ENCODE measurements around the gene ACTR2.
"Not testable (repeated sequence)": the region's sequence is repeated elsewhere in the genome, so short reads cannot be mapped to it uniquely, and the experiment has no call there.

ACTR2 gene

GRCh38 chr2:65231121-65231520 lies 3.5 kb downstream of the ACTR2 start:
- DNase-seq, result peak; percentile 62

- peak; percentile 75 for DNase-seq
Observed at GRCh38 chr2:65231892-65232477, 4.4 kb downstream of the ACTR2 start.

GRCh38 chr2:65232636-65233035 lies 5.0 kb downstream of the ACTR2 start:
- peak; percentile 85 for DNase-seq

- no peak for DNase-seq
Observed at GRCh38 chr2:65240657-65241056, 13.0 kb downstream of the ACTR2 start.

- not testable (repeated sequence) for DNase-seq
Observed at GRCh38 chr2:65244452-65244851, 16.8 kb downstream of the ACTR2 start.

GRCh38 chr2:65252640-65253039 lies 25.0 kb downstream of the ACTR2 start:
- no peak for DNase-seq

- no peak for DNase-seq
Observed at GRCh38 chr2:65255356-65255755, 27.7 kb downstream of the ACTR2 start.

- DNase-seq, result no peak
Observed at GRCh38 chr2:65256054-65256453, 28.4 kb downstream of the ACTR2 start.

GRCh38 chr2:65257866-65258265 lies 30.2 kb downstream of the ACTR2 start:
- DNase-seq, result not testable (repeated sequence)

- peak; percentile 25 for DNase-seq
Observed at GRCh38 chr2:65261676-65262075, 34.0 kb downstream of the ACTR2 start.

- DNase-seq, result peak; percentile 31
Observed at GRCh38 chr2:65263262-65263661, 35.6 kb downstream of the ACTR2 start.

- no peak for DNase-seq
Observed at GRCh38 chr2:65263986-65264385, 36.4 kb downstream of the ACTR2 start.

- peak; percentile 75 for DNase-seq
Observed at GRCh38 chr2:65264821-65265670, 37.4 kb downstream of the ACTR2 start.

GRCh38 chr2:65265671-65266045 lies 38.0 kb downstream of the ACTR2 start:
- no peak for DNase-seq

GRCh38 chr2:65267008-65267407 lies 39.4 kb downstream of the ACTR2 start:
- DNase-seq, result no peak

- DNase-seq, result no peak
Observed at GRCh38 chr2:65268957-65269356, 41.3 kb downstream of the ACTR2 start.

GRCh38 chr2:65273344-65273743 lies 45.7 kb downstream of the ACTR2 start:
- DNase-seq, result no peak

- no peak for DNase-seq
Observed at GRCh38 chr2:65275141-65275915, 47.7 kb downstream of the ACTR2 start.

GRCh38 chr2:65276609-65277008 lies 49.0 kb downstream of the ACTR2 start:
- peak; percentile 39 for DNase-seq

- no peak for DNase-seq
Observed at GRCh38 chr2:65277118-65277517, 49.5 kb downstream of the ACTR2 start.

GRCh38 chr2:65277791-65278483 lies 50.3 kb downstream of the ACTR2 start:
- DNase-seq, result peak; percentile 19

- peak; percentile 54 for DNase-seq
Observed at GRCh38 chr2:65278531-65278981, 50.9 kb downstream of the ACTR2 start.

- DNase-seq, result no peak
Observed at GRCh38 chr2:65279756-65280155, 52.1 kb downstream of the ACTR2 start.
